ENCODE measurements around the gene EDN2. TPM values are rescaled to one million over a fixed set of nuclear protein-coding genes. Genes with fewer than 3 reads are reported as not detected.

Gene EDN2
- total and polyA plus RNA-seq, 2 donors from 2014 or later = 2.3 to 2.9 TPM

GRCh38 chr1:41455479-41456332 lies 28.8 kb downstream of the EDN2 start:
- H3K4me1 ChIP-seq (ENCODE audit: control insufficient read depth in 2 of 3, insufficient read depth in 2 of 3, low read depth in 1 of 3, low read length in 3 of 3) = no peaks in the 10 kb centered on the region
- intact Hi-C loops (cut with DNase I) = no loop called here
- H3K4me3 ChIP-seq (ENCODE audit: low read length in 3 of 3) = no peak overlapping the region
- H3K9ac ChIP-seq (ENCODE audit: low read length in 3 of 3) = no peak overlapping the region
- no peak for TF ChIP-seq CTCF (IDR thresholded peaks at IDR 0.05; ENCODE audit: borderline replicate concordance, extremely low read depth, insufficient read depth)
- FAIRE-seq (no peak), DNase-seq (no peak)
- H3K27me3 ChIP-seq (ENCODE audit: control insufficient read depth, insufficient read depth, low read length) = no peaks in the 10 kb centered on the region
- H3K9me3 ChIP-seq (ENCODE audit: control insufficient read depth in 2 of 3, insufficient read depth in 1 of 3, low read length in 3 of 3) = no peaks in the 10 kb centered on the region
- H3K36me3 ChIP-seq (ENCODE audit: control insufficient read depth in 2 of 3, insufficient read depth in 3 of 3, low read length in 3 of 3) = no peaks in the 10 kb centered on the region
- no peak overlapping the region for H3K27ac ChIP-seq (ENCODE audit: low read depth in 2 of 2, low read length in 2 of 2)

- DNase-seq (no peak), FAIRE-seq (no peak)
- no peak overlapping the region for H3K9ac ChIP-seq (ENCODE audit: low read length in 3 of 3)
- no peaks in the 10 kb centered on the region for H3K9me3 ChIP-seq (ENCODE audit: control insufficient read depth in 2 of 3, insufficient read depth in 1 of 3, low read length in 3 of 3)
- TF ChIP-seq CTCF (IDR thresholded peaks at IDR 0.05; ENCODE audit: borderline replicate concordance, extremely low read depth, insufficient read depth) = no peak
- no peak overlapping the region for H3K27ac ChIP-seq (ENCODE audit: low read depth in 2 of 2, low read length in 2 of 2)
- no peaks in the 10 kb centered on the region for H3K36me3 ChIP-seq (ENCODE audit: control insufficient read depth in 2 of 3, insufficient read depth in 3 of 3, low read length in 3 of 3)
- no peaks in the 10 kb centered on the region for H3K4me1 ChIP-seq (ENCODE audit: control insufficient read depth in 2 of 3, insufficient read depth in 2 of 3, low read depth in 1 of 3, low read length in 3 of 3)
- intact Hi-C loops (cut with DNase I) = no loop called here
- H3K4me3 ChIP-seq (ENCODE audit: low read length in 3 of 3) = no peak overlapping the region
- H3K27me3 ChIP-seq (ENCODE audit: control insufficient read depth, insufficient read depth, low read length) = no peaks in the 10 kb centered on the region
These were observed 30.1 kb downstream of the EDN2 start for GRCh38 chr1:41454406-41454805.

GRCh38 chr1:41452704-41453290 lies 31.7 kb downstream of the EDN2 start:
- Histone ChIP-seq H3K27me3 (ENCODE audit: control insufficient read depth, insufficient read depth, low read length) (no peaks in the 10 kb centered on the region), H3K4me1 (ENCODE audit: control insufficient read depth in 2 of 3, insufficient read depth in 2 of 3, low read depth in 1 of 3, low read length in 3 of 3) (no peaks in the 10 kb centered on the region), H3K27ac (ENCODE audit: low read depth in 2 of 2, low read length in 2 of 2) (no peak overlapping the region), H3K9ac (ENCODE audit: low read length in 3 of 3) (no peak overlapping the region), H3K4me3 (ENCODE audit: low read length in 3 of 3) (no peak overlapping the region), H3K9me3 (ENCODE audit: control insufficient read depth in 2 of 3, insufficient read depth in 1 of 3, low read length in 3 of 3) (no peaks in the 10 kb centered on the region), H3K36me3 (ENCODE audit: control insufficient read depth in 2 of 3, insufficient read depth in 3 of 3, low read length in 3 of 3) (no peaks in the 10 kb centered on the region)
- TF ChIP-seq CTCF (IDR thresholded peaks at IDR 0.05; ENCODE audit: borderline replicate concordance, extremely low read depth, insufficient read depth) = no peak
- DNase-seq = no peak
- intact Hi-C loops (cut with DNase I) = no loop called here
- no peak for FAIRE-seq
